ENCODE data around the gene SLC25A51. TPM values are rescaled to one million over a fixed set of nuclear protein-coding genes. Genes with fewer than 3 reads are reported as not detected.

SLC25A51 gene
- total RNA-seq = 24.3 and 34.0 TPM in 2 replicates

GRCh38 chr9:37903647-37904444, at the start of gene SLC25A51:
SLC25A51 (minus strand) TSS chr9:37904127; CDS start chr9:37888550, 15,577 bp downstream.

Other genes starting within 250 kb of the SLC25A51 start
- gene TRMT10B, start 150.3 kb downstream of the SLC25A51 start, total RNA-seq = 3.0 TPM in 2 replicates
- gene EXOSC3, start 119.1 kb downstream of the SLC25A51 start, total RNA-seq = 22.9 and 29.6 TPM in 2 replicates
- gene DCAF10, start 103.3 kb downstream of the SLC25A51 start, total RNA-seq = 9.6 and 12.1 TPM in 2 replicates
- 15.8 and 39.4 TPM in 2 replicates for gene SHB, start 165.1 kb upstream of the SLC25A51 start, total RNA-seq